PC-9 (cell line): Measurements from ENCODE around the gene PAX8. TPM values are rescaled to one million over a fixed set of nuclear protein-coding genes. Genes with fewer than 3 reads are reported as not detected.

Experiments used
- BruUV-seq: library from RNA; stranded (reverse); fragments of 400-500 nt; replicated peaks from 2 replicates; lab custom pipeline; 2021; lab: Mats Ljungman, UMichigan
- CTCF ChIA-PET: fragments of 300-600 bp; sonication (Branson Sonifier 250); formaldehyde crosslinking; loops from one replicate; lab custom pipeline; 2022; ENCODE audit warnings: antibody characterized with exemption; lab: Charles Lee
- POLR2A ChIA-PET: fragments of 300-600 bp; sonication (Branson Sonifier 250); formaldehyde crosslinking; loops from one replicate; lab custom pipeline; 2022; ENCODE audit warnings: antibody characterized with exemption; ENCODE audit not compliant: unreplicated experiment; lab: Charles Lee
- DNase-seq, 2 experiments: peaks; one replicate each; pipeline versions ENCODE4 v3.0.0 to v3.0.0-alpha.2; 2015 to 2022; ENCODE audit warnings: mixed read lengths in 1 of 2
- H2AFZ ChIP-seq: fragments of 200-600 bp; sonication (generic); 2 replicates; pipeline ENCODE4 v1.8.1; 2017; ENCODE audit warnings: antibody characterized with exemption
- H3F3A ChIP-seq: fragments of 200-600 bp; sonication (generic); 2 replicates; pipeline ENCODE4 v1.8.1; 2017; ENCODE audit warnings: antibody characterized with exemption, mild to moderate bottlenecking, low read depth; ENCODE audit not compliant: insufficient read depth
- H3K27ac ChIP-seq: fragments of 200-600 bp; sonication (generic); 2 replicates; pipeline ENCODE4 v1.6.1; 2016; ENCODE audit warnings: mixed run types
- H3K27me3 ChIP-seq: fragments of 200-600 bp; sonication (generic); 2 replicates; pipeline ENCODE4 v1.6.1; 2016; ENCODE audit warnings: low read depth, mixed run types; ENCODE audit not compliant: insufficient read depth
- H3K36me3 ChIP-seq: fragments of 200-600 bp; sonication (generic); 2 replicates; pipeline ENCODE4 v1.6.1; 2016; ENCODE audit warnings: low read depth, mixed run types
- H3K4me1 ChIP-seq: fragments of 200-600 bp; sonication (generic); replicated peaks from 2 replicates; pipeline ENCODE4 v1.6.1; 2016; ENCODE audit warnings: mixed run types; ENCODE audit not compliant: insufficient read depth
- H3K4me2 ChIP-seq: fragments of 200-600 bp; sonication (generic); 2 replicates; pipeline ENCODE4 v1.6.1; 2017; ENCODE audit warnings: mixed run types
- H3K4me3 ChIP-seq: fragments of 200-600 bp; sonication (generic); 2 replicates; pipeline ENCODE4 v1.6.1; 2016; ENCODE audit warnings: mixed run types
- H3K79me2 ChIP-seq: fragments of 200-600 bp; sonication (generic); 2 replicates; pipeline ENCODE4 v1.6.1; 2017; ENCODE audit warnings: low read depth, mixed run types
- H3K9me2 ChIP-seq: fragments of 200-600 bp; sonication (generic); 2 replicates; pipeline ENCODE4 v1.8.1; 2017; ENCODE audit warnings: mild to moderate bottlenecking; ENCODE audit not compliant: insufficient read depth
- H3K9me3 ChIP-seq: fragments of 200-600 bp; sonication (generic); 2 replicates; pipeline ENCODE4 v1.8.1; 2016; ENCODE audit warnings: low read depth; ENCODE audit not compliant: insufficient read depth
- H4K20me1 ChIP-seq: fragments of 200-600 bp; sonication (generic); 2 replicates; pipeline ENCODE4 v1.8.1; 2017; ENCODE audit not compliant: insufficient read depth
- EZH2 ChIP-seq: fragments of 200-600 bp; sonication (generic); IDR thresholded peaks from 2 replicates; pipeline ENCODE4 v1.8.0; 2017; ENCODE audit warnings: antibody characterized with exemption, low read depth
- intact Hi-C: fragments of 100-400 bp; cut with micrococcal nuclease; formaldehyde crosslinking; loops from one replicate; pipeline ENCODE4 v1.10.0; 2022; ENCODE audit not compliant: unreplicated experiment
- total RNA-seq: library from RNA; stranded (reverse); gene quantifications from 2 replicates; pipeline ENCODE4 v1.2.3, GENCODE V29; 2021
- TF ChIP-seq, protein P1 (sequence below): fragments of 200-600 bp; sonication (generic); conservative IDR thresholded peaks from 2 replicates; pipeline ENCODE4 v1.6.1; 2017; ENCODE audit warnings: mixed run types, antibody characterized with exemption, mild to moderate bottlenecking, moderate library complexity

Gene PAX8
- total RNA-seq, 1 experiment from 2014 or later = 5.8 TPM

DNA sequence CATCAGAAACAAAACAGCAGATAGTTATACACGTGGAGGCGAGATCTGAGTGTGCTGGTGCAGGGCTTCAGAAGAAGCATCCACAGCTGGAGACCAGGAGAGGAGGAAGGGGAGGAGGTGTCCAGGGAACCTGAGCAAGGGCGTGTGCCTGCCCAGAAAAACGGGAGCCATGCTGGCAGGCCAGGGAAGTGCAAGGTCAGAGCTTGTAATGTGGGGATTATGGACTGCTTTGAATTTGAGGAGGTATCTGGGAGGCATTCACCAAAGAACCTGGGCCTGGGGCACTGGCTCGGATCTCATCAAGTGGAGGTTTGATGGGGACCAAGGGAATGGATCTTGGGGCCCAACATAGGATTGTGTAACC, 92.3 kb downstream of the PAX8 start:
- Histone ChIP-seq H4K20me1 (no peaks in the 10 kb centered on the region), H3K9me3 (no peaks in the 10 kb centered on the region), H3K79me2 (no peaks in the 10 kb centered on the region), H3K27me3 (no peaks in the 10 kb centered on the region), H3K4me1 (no peaks in the 10 kb centered on the region), H3K27ac (no peak overlapping the region), H3K4me3 (no peak overlapping the region), H3K9me2 (no peaks in the 10 kb centered on the region), H3K4me2 (no peak overlapping the region), H2AFZ (no peak overlapping the region), H3K36me3 (no peaks in the 10 kb centered on the region), H3F3A (no peaks in the 10 kb centered on the region)
- intact Hi-C loops = no loop called here
- no peak for DNase-seq
- ChIA-PET POLR2A (no interaction called here), CTCF (no interaction called here)
- BruUV-seq = no TSS peak
- TF ChIP-seq EZH2 = no peak
- TF ChIP-seq, protein P1, sequence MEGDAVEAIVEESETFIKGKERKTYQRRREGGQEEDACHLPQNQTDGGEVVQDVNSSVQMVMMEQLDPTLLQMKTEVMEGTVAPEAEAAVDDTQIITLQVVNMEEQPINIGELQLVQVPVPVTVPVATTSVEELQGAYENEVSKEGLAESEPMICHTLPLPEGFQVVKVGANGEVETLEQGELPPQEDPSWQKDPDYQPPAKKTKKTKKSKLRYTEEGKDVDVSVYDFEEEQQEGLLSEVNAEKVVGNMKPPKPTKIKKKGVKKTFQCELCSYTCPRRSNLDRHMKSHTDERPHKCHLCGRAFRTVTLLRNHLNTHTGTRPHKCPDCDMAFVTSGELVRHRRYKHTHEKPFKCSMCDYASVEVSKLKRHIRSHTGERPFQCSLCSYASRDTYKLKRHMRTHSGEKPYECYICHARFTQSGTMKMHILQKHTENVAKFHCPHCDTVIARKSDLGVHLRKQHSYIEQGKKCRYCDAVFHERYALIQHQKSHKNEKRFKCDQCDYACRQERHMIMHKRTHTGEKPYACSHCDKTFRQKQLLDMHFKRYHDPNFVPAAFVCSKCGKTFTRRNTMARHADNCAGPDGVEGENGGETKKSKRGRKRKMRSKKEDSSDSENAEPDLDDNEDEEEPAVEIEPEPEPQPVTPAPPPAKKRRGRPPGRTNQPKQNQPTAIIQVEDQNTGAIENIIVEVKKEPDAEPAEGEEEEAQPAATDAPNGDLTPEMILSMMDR = no peak

DNA sequence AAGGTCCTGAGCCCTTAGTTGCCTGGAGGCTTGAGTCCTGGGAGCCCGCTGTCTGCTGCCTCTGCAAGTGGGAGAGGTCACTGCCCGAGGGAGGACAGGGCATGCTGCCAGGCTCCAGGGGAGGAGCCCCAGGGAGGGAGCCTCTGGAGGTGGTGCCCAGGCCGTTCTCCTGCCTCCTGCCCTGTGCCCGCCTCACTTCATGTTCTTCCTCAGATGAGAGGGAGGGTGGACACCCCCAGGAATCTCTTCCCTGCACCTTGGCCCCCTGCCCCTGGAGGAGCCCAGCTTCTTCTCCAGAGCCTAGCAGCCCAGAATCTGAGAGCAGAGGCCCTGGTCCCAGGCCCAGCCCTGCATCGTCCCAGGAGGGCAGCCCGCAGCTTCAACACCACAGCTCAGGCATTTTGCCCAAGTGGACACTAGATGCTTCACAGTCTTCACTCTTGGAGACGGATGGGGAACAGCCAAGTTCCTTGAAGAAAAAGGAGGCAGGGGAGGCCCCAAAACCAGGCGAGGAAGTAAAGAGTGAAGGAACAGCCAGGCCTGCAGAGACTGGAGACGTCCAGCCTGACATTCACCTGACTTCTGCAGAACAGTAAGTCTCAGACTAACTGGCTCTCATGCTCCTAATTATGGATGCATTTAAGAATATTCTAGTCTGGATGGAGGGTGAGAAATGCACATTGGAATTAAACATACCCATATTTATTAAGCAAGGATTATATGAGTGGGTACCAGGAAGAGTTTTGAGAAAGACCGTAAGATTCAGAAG, 92.9 kb downstream of the PAX8 start:
- H3K36me3 ChIP-seq = no peaks in the 10 kb centered on the region
- TF ChIP-seq, protein P1 = no peak
- no peak for TF ChIP-seq EZH2
- H3K4me2 ChIP-seq = no peak overlapping the region
- H3K27ac ChIP-seq = no peak overlapping the region
- DNase-seq = peak in 1 of 2 experiments; percentile 75
- no peaks in the 10 kb centered on the region for H4K20me1 ChIP-seq
- no peaks in the 10 kb centered on the region for H3K27me3 ChIP-seq
- intact Hi-C loops = no loop called here
- no peak overlapping the region for H2AFZ ChIP-seq
- no peak overlapping the region for H3K4me3 ChIP-seq
- H3K9me3 ChIP-seq = no peaks in the 10 kb centered on the region
- H3K9me2 ChIP-seq = no peaks in the 10 kb centered on the region
- ChIA-PET CTCF (no interaction called here), POLR2A (no interaction called here)
- no peaks in the 10 kb centered on the region for H3F3A ChIP-seq
- BruUV-seq = no TSS peak
- H3K79me2 ChIP-seq = no peaks in the 10 kb centered on the region
- no peaks in the 10 kb centered on the region for H3K4me1 ChIP-seq

DNA sequence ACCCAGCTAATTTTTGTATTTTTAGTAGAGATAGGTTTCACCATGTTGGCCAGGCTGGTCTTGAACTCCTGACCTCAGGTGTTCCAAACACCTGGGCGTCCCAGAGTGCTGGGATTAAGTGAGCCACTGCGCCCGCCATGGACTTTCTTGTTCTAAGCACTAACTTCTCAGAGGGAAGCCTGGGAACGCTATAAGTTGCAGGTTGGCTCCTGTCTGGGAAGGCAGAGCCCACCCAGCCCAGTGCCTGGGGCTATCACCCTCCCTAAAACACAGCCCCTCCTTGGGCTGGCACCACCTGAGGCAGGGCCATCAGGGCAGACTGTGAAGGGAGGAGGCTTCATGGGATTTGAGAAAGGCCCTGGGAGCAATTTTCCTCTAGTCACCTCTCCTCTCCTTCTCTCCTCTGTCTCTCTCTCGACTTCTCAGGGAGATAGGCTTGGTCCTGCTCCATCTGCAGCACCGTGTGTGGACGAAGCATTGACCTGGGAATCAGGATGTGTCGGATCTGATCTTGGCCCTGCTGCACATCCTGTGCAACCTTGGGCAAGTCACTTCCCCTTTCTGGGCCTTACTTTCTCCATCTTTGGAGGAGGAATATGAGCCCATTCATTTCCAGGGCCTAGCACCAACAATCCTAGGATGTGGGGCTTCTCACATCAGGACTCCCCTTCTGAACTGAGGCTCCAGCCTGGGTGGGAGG, 94.0 kb downstream of the PAX8 start:
- Histone ChIP-seq H3K4me2 (no peak overlapping the region), H3K9me3 (no peaks in the 10 kb centered on the region), H3K27me3 (no peaks in the 10 kb centered on the region), H3K79me2 (no peaks in the 10 kb centered on the region), H3K4me3 (no peak overlapping the region), H4K20me1 (no peaks in the 10 kb centered on the region), H3K9me2 (no peaks in the 10 kb centered on the region), H2AFZ (no peak overlapping the region), H3K27ac (no peak overlapping the region), H3F3A (no peaks in the 10 kb centered on the region), H3K36me3 (no peaks in the 10 kb centered on the region), H3K4me1 (no peaks in the 10 kb centered on the region)
- ChIA-PET POLR2A (no interaction called here), CTCF (no interaction called here)
- no TSS peak for BruUV-seq
- no peak for DNase-seq
- no peak for TF ChIP-seq EZH2
- TF ChIP-seq, protein P1 = no peak
- intact Hi-C loops = no loop called here
